Type B pancreatic cell (in vitro differentiated cells): ENCODE measurements around the gene MUC4. TPM values are rescaled to one million over a fixed set of nuclear protein-coding genes. Genes with fewer than 3 reads are reported as not detected.

ENCODE experiments used
- DNase-seq: peaks from one replicate; pipeline ENCODE4 v3.0.0; 2021; ENCODE audit warnings: mixed read lengths; ENCODE audit not compliant: unreplicated experiment; ENCODE audit errors: extremely low spot score
- H3K27ac Mint-ChIP-seq: 2 replicates; pipeline ENCODE4 v1.8.0; 2021; ENCODE audit warnings: mild to moderate bottlenecking, mixed read lengths
- H3K27me3 Mint-ChIP-seq: 2 replicates; pipeline ENCODE4 v1.8.0; 2021; ENCODE audit warnings: mixed read lengths
- H3K36me3 Mint-ChIP-seq: 2 replicates; pipeline ENCODE4 v1.8.0; 2021; ENCODE audit warnings: mixed read lengths
- H3K4me1 Mint-ChIP-seq: one replicate; pipeline ENCODE4 v1.8.0; 2021; ENCODE audit warnings: mixed read lengths; ENCODE audit not compliant: unreplicated experiment
- H3K4me3 Mint-ChIP-seq: 2 replicates; pipeline ENCODE4 v1.8.0; 2021; ENCODE audit warnings: mild to moderate bottlenecking, mixed read lengths
- H3K9me3 Mint-ChIP-seq: 2 replicates; pipeline ENCODE4 v1.8.0; 2021; ENCODE audit warnings: mixed read lengths
- CTCF ChIP-seq: fragments of 200-600 bp; sonication (generic); conservative IDR thresholded peaks from 2 replicates; pipeline ENCODE4 v1.5.0; 2021; ENCODE audit warnings: antibody characterized with exemption, mild to moderate bottlenecking
- total RNA-seq: library from RNA; stranded (reverse); gene quantifications from 2 replicates; pipeline ENCODE4 v1.2.1, GENCODE V29; 2021; ENCODE audit warnings: low replicate concordance

Gene MUC4
- total RNA-seq, 1 donor from 2014 or later = 2.4 TPM

GRCh38 chr3:195762249-195762585, 49.5 kb downstream of the MUC4 start:
- H3K27ac Mint-ChIP-seq = no peak overlapping the region
- H3K9me3 Mint-ChIP-seq = no peaks in the 10 kb centered on the region
- H3K4me3 Mint-ChIP-seq = no peak overlapping the region
- DNase-seq = no peak
- no peaks in the 10 kb centered on the region for H3K36me3 Mint-ChIP-seq
- H3K27me3 Mint-ChIP-seq = no peaks in the 10 kb centered on the region
- H3K4me1 Mint-ChIP-seq = no peaks in the 10 kb centered on the region
- TF ChIP-seq CTCF = no peak

GRCh38 chr3:195761567-195762248, 50.0 kb downstream of the MUC4 start:
- no peak overlapping the region for H3K27ac Mint-ChIP-seq
- no peaks in the 10 kb centered on the region for H3K4me1 Mint-ChIP-seq
- no peak overlapping the region for H3K4me3 Mint-ChIP-seq
- no peaks in the 10 kb centered on the region for H3K36me3 Mint-ChIP-seq
- no peaks in the 10 kb centered on the region for H3K9me3 Mint-ChIP-seq
- no peak for TF ChIP-seq CTCF
- no peak for DNase-seq
- H3K27me3 Mint-ChIP-seq = peaks cover 4% of the 10 kb centered on the region

GRCh38 chr3:195761123-195761566, 50.6 kb downstream of the MUC4 start:
- Mint-ChIP-seq H3K27me3 (peaks cover 4% of the 10 kb centered on the region), H3K36me3 (no peaks in the 10 kb centered on the region), H3K27ac (no peak overlapping the region), H3K4me1 (no peaks in the 10 kb centered on the region), H3K9me3 (no peaks in the 10 kb centered on the region), H3K4me3 (no peak overlapping the region)
- TF ChIP-seq CTCF = no peak
- no peak for DNase-seq

- no peak for TF ChIP-seq CTCF
- H3K27ac Mint-ChIP-seq = no peak overlapping the region
- DNase-seq = no peak
- H3K9me3 Mint-ChIP-seq = no peaks in the 10 kb centered on the region
- peaks cover 4% of the 10 kb centered on the region for H3K27me3 Mint-ChIP-seq
- no peak overlapping the region for H3K4me3 Mint-ChIP-seq
- H3K4me1 Mint-ChIP-seq = no peaks in the 10 kb centered on the region
- no peaks in the 10 kb centered on the region for H3K36me3 Mint-ChIP-seq
Observed at GRCh38 chr3:195760345-195761122, 51.2 kb downstream of the MUC4 start.

GRCh38 chr3:195758721-195759353, 52.9 kb downstream of the MUC4 start:
- no peak for TF ChIP-seq CTCF
- Mint-ChIP-seq H3K27ac (no peak overlapping the region), H3K4me1 (no peaks in the 10 kb centered on the region), H3K9me3 (no peaks in the 10 kb centered on the region), H3K4me3 (no peak overlapping the region), H3K27me3 (peaks cover 4% of the 10 kb centered on the region), H3K36me3 (no peaks in the 10 kb centered on the region)
- DNase-seq = no peak
